Measurements from ENCODE around the gene TRIM39. TPM values are rescaled to one million over a fixed set of nuclear protein-coding genes. Genes with fewer than 3 reads are reported as not detected.
"Not testable (repeated sequence)": the region's sequence is repeated elsewhere in the genome, so short reads cannot be mapped to it uniquely, and the experiment has no call there.

TRIM39 gene
- polyA plus RNA-seq, 1 donor: 7.2 TPM

- DNase-seq: no peak
These were observed 37.9 kb downstream of the TRIM39 start for GRCh38 chr6:30364591-30364990.

GRCh38 chr6:30369280-30369679 lies 42.6 kb downstream of the TRIM39 start:
- not testable (repeated sequence) for DNase-seq

GRCh38 chr6:30378290-30378937 lies 51.7 kb downstream of the TRIM39 start:
- DNase-seq: peak; percentile 3

- no peak for DNase-seq
These were observed 53.7 kb downstream of the TRIM39 start for GRCh38 chr6:30380464-30380863.

- DNase-seq: no peak
These were observed 59.4 kb downstream of the TRIM39 start for GRCh38 chr6:30386166-30386565.

GRCh38 chr6:30391240-30391639 lies 64.5 kb downstream of the TRIM39 start:
- no peak for DNase-seq

Other genes starting within 250 kb of the TRIM39 start
- gene TRIM31, start 213.8 kb upstream of the TRIM39 start, polyA plus RNA-seq (ENCODE audit: insufficient read length): not detected
- not detected for gene TRIM40, start 190.8 kb upstream of the TRIM39 start, polyA plus RNA-seq (ENCODE audit: insufficient read length)
- 0.86 TPM for gene TRIM10, start 165.7 kb upstream of the TRIM39 start, polyA plus RNA-seq (ENCODE audit: insufficient read length)
- not detected for gene TRIM15, start 163.4 kb upstream of the TRIM39 start, polyA plus RNA-seq (ENCODE audit: insufficient read length)
- 15.2 TPM for gene TRIM26, start 113.5 kb upstream of the TRIM39 start, polyA plus RNA-seq (ENCODE audit: insufficient read length)
- gene RPP21, start 18.2 kb downstream of the TRIM39 start, polyA plus RNA-seq (ENCODE audit: insufficient read length): 18.8 TPM
- gene HLA-E, start 162.6 kb downstream of the TRIM39 start, polyA plus RNA-seq (ENCODE audit: insufficient read length): 86.9 TPM
- 57.1 TPM for gene GNL1, start 229.6 kb downstream of the TRIM39 start, polyA plus RNA-seq (ENCODE audit: insufficient read length)
- gene PRR3, start 230.4 kb downstream of the TRIM39 start, polyA plus RNA-seq (ENCODE audit: insufficient read length): 22.3 TPM
- 54.8 TPM for gene ABCF1, start 244.5 kb downstream of the TRIM39 start, polyA plus RNA-seq (ENCODE audit: insufficient read length)

All from hindlimb muscle (tissue), 1 donor.